Measurements from ENCODE around the gene CIDEB. TPM values are rescaled to one million over a fixed set of nuclear protein-coding genes. Genes with fewer than 3 reads are reported as not detected.
"Not testable (repeated sequence)": the region's sequence is repeated elsewhere in the genome, so short reads cannot be mapped to it uniquely, and the experiment has no call there.

The CIDEB gene
- total RNA-seq, 1 donor from 2014 or later = 3.9 TPM

DNA sequence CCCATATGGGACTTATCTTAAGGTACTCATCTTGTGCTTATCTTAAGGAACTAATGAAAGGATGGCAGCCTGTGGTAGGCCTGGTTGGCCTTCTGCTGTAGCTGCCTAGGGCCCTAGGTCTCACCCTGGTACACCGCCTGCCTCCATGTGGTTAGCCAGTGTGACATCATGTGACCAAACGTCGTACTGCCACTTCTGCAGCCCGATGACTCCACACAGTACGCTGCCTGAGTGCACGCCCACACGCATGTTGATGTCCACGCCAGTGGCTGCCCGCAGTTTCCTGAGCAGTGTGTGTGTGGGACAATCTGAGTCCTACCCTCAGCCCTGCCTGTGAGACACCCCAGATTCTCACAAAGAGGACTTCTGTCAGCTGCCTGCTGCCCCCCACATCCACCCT, 22.0 kb upstream of the CIDEB start:
- no peak for TF ChIP-seq CTCF (IDR thresholded peaks at IDR 0.05; ENCODE audit: insufficient read depth, low read length, severe bottlenecking)
- DNase-seq (ENCODE audit: low read depth) (no peak), FAIRE-seq (no peak)
- Histone ChIP-seq H3K4me3 (ENCODE audit: low read depth, low read length) (no peak overlapping the region), H3K27me3 (ENCODE audit: control insufficient read depth, insufficient read depth, low read length) (no peaks in the 10 kb centered on the region), H3K36me3 (ENCODE audit: control insufficient read depth, insufficient read depth, low read length) (no peaks in the 10 kb centered on the region)

GRCh38 chr14:24329073-24329663, 21.4 kb upstream of the CIDEB start:
- no peak overlapping the region for H3K4me3 ChIP-seq (ENCODE audit: low read depth, low read length)
- FAIRE-seq (no peak), DNase-seq (ENCODE audit: low read depth) (no peak)
- no peaks in the 10 kb centered on the region for H3K27me3 ChIP-seq (ENCODE audit: control insufficient read depth, insufficient read depth, low read length)
- no peak for TF ChIP-seq CTCF (IDR thresholded peaks at IDR 0.05; ENCODE audit: insufficient read depth, low read length, severe bottlenecking)
- no peaks in the 10 kb centered on the region for H3K36me3 ChIP-seq (ENCODE audit: control insufficient read depth, insufficient read depth, low read length)

DNA sequence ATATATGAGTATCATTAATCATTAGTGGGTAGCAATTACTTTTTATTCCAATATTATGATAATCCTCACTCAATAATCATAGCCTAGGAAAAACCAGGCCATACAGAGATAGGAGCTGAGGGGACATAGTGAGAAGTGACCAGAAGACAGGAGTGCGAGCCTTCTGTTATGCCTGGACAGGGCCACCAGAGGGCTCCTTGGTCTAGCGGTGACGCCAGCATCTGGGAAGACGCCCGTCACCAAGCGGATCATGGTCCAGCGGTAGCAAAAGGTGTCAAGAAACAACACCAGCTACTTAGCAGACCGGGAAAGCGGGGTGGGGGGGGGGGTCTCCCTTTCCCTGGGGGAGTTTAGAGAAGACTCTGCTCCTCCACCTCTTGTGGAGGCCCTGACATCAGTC, 20.1 kb upstream of the CIDEB start:
- H3K4me3 ChIP-seq (ENCODE audit: low read depth, low read length); H3K27me3 ChIP-seq (ENCODE audit: control insufficient read depth, insufficient read depth, low read length); DNase-seq (ENCODE audit: low read depth); H3K36me3 ChIP-seq (ENCODE audit: control insufficient read depth, insufficient read depth, low read length); FAIRE-seq: not testable (repeated sequence)
- TF ChIP-seq CTCF (IDR thresholded peaks at IDR 0.05; ENCODE audit: insufficient read depth, low read length, severe bottlenecking) = peak; percentile 44

DNA sequence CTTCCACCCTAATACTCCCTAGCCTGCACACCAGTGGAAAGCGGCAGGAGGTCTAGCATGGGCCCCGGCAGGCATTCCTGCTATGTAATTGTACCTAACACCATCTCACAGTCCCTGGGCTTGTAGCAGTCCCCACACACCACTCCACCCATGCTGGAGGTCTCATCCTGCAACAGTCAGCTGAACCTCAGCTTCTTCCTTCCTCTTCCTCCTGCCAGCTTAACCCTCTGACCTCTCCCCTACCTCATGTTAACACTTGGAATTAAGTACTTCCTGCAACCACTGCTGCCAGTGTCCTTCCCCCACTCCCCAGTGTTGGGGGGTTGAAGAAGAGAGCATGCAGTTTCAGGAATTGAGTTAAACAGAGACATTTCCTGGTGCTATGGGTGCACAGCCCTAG, 19.5 kb upstream of the CIDEB start:
- Histone ChIP-seq H3K36me3 (ENCODE audit: control insufficient read depth, insufficient read depth, low read length) (no peaks in the 10 kb centered on the region), H3K27me3 (ENCODE audit: control insufficient read depth, insufficient read depth, low read length) (no peaks in the 10 kb centered on the region), H3K4me3 (ENCODE audit: low read depth, low read length) (no peak overlapping the region)
- FAIRE-seq (no peak), DNase-seq (ENCODE audit: low read depth) (no peak)
- no peak for TF ChIP-seq CTCF (IDR thresholded peaks at IDR 0.05; ENCODE audit: insufficient read depth, low read length, severe bottlenecking)

- Histone ChIP-seq H3K36me3 (ENCODE audit: control insufficient read depth, insufficient read depth, low read length) (no peaks in the 10 kb centered on the region), H3K4me3 (ENCODE audit: low read depth, low read length) (no peak overlapping the region), H3K27me3 (ENCODE audit: control insufficient read depth, insufficient read depth, low read length) (no peaks in the 10 kb centered on the region)
- TF ChIP-seq CTCF (IDR thresholded peaks at IDR 0.05; ENCODE audit: insufficient read depth, low read length, severe bottlenecking) = no peak
- no peak for FAIRE-seq
- DNase-seq (ENCODE audit: low read depth) = no peak
Measured at GRCh38 chr14:24325963-24326362, 18.2 kb upstream of the CIDEB start.

DNA sequence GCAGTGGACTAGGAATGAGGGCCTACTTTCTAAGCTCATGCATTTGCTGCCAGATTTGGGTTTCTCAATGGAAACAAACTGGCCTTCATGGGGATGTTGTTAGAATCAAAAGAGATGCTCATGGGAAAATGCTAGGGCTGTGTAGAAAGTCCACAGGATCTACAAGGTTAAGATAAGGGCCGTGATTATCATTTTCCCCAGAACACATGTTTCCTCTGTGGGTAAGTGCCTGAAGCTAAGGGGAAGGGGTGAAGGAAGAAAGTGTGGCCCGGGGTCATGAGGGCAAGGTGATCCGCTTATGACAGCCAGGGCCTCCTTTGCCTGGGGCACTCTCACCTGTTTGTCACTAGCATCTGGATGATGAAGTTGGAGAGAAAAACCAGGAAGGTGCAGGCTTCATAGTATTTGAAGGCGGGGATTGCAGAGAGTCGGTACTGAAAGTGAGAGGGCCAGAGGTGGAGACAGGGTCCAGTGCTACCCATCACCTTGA, 17.3 kb upstream of the CIDEB start:
- no peak for TF ChIP-seq CTCF (IDR thresholded peaks at IDR 0.05; ENCODE audit: insufficient read depth, low read length, severe bottlenecking)
- no peak for FAIRE-seq
- DNase-seq (ENCODE audit: low read depth) = no peak
- no peaks in the 10 kb centered on the region for H3K27me3 ChIP-seq (ENCODE audit: control insufficient read depth, insufficient read depth, low read length)
- no peak overlapping the region for H3K4me3 ChIP-seq (ENCODE audit: low read depth, low read length)
- H3K36me3 ChIP-seq (ENCODE audit: control insufficient read depth, insufficient read depth, low read length) = no peaks in the 10 kb centered on the region
